Sigmoid colon (tissue), 4 donors: ENCODE data around the gene GPR15.

Experiments
- CTCF ChIP-seq, 4 experiments: fragments of 450-650 bp in 3 of 4; fragments of 200-600 bp in 1 of 4; IDR thresholded peaks; one replicate each; pipeline ENCODE4 v1.5.1; 2016 to 2019; ENCODE audit warnings: antibody characterized with exemption in 4 of 4, mild to moderate bottlenecking in 3 of 4, moderate library complexity in 2 of 4
- EP300 ChIP-seq, 4 donors: sonication (generic); formaldehyde crosslinking; IDR thresholded peaks; one replicate each; pipeline ENCODE4 v1.6.1; 2017; ENCODE audit warnings: antibody characterized with exemption in 4 of 4
- POLR2A ChIP-seq, 2 donors: fragments of 450-650 bp; IDR thresholded peaks; one replicate each; pipeline ENCODE4 v1.6.1; 2016; ENCODE audit warnings: antibody characterized with exemption in 2 of 2, mild to moderate bottlenecking in 2 of 2, moderate library complexity in 2 of 2

DNA sequence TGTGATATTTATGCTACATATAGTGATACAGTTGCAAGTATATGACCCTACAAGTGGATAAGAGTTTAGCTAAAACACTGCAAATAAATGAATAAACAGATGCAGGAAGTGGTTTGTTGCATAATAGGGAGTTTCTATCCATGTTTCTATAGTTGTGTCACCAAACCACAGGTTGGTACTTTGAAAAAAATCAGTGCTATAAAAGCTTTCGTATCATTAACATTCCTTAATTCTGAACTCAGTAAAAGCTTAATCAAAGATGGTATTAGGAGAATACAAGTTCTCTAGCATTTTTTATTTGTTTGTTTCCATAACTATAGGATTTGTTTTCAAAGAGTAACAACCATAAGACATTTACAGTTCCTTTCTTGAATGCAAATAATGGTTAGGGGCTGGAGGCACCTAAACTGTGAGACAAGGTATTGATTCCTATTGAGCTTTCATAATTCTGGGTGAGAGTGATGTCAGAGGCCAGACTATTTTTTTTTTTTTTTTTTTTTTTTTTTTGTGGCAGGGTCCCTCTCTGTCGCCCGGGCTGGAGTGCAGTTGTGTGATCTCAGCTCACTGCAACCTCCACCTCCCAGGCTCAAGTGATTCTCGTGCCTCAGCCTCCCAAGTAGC lies 32.0 kb downstream of the GPR15 start:
- TF ChIP-seq CTCF (IDR thresholded peaks at IDR 0.05) (no peak), EP300 (IDR thresholded peaks at IDR 0.05) (no peak), POLR2A (IDR thresholded peaks at IDR 0.05) (no peak)
